ENCODE results near the gene RRP1B. TPM values are rescaled to one million over a fixed set of nuclear protein-coding genes. Genes with fewer than 3 reads are reported as not detected.

Gene RRP1B
- total and polyA plus RNA-seq, 2 donors (not counting 1 experiment from before 2014, with no cell fraction given) = 6.0 to 22.4 TPM

DNA sequence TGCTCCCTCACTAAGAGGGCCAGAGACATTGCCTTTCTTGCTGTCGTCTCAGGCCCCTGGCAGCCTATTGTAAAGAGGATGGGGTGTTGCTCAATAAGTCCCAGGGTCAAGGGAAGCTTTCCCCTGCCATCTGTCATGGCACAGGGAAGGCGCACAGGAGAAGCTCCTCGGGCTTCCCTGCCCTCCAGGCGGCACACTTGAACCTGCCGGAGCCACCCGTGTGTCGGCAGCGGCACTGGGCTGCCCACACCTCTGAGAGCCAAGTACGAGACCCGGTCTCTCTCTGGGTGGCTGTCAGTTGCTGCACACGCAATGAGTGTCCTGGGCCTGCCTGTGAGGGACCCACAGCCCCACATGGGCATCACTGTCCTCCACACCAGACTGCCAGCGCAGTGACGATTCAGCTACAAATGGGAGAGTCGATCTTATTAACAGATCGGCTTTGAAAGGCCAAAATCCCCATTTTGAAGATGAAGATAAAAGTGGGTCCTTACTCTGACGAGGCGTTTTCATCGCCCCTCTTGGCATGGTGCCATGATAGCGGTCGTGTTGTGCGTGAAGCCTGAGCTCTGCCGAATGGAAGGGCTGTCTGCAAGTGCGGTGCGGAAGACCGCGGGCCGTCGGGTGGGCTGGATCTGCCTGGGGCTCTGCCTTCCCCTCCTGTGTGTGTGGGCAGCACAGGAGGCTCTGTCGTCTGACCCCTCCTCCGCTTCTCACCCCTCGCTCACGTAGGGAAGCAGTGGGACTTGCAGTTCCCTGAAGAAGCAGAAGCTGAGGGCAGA, 30.4 kb downstream of the RRP1B start:
- Mint-ChIP-seq H3K9me3 (ENCODE audit: insufficient read depth) (no peaks in the 10 kb centered on the region), H3K27ac (no peak overlapping the region), H3K4me3 (no peak overlapping the region), H3K27me3 (no peaks in the 10 kb centered on the region), H3K4me1 (peaks cover 14% of the 10 kb centered on the region)
- H4K20me1 ChIP-seq (ENCODE audit: control insufficient read depth, insufficient read depth, low read length, poor library complexity, severe bottlenecking) = no peaks in the 10 kb centered on the region
- no peaks in the 10 kb centered on the region for H3K9me3 ChIP-seq (ENCODE audit: control extremely low read depth in 1 of 3, control insufficient read depth in 2 of 3, insufficient read depth in 1 of 3, low read length in 2 of 3)
- TF ChIP-seq, protein P1, sequence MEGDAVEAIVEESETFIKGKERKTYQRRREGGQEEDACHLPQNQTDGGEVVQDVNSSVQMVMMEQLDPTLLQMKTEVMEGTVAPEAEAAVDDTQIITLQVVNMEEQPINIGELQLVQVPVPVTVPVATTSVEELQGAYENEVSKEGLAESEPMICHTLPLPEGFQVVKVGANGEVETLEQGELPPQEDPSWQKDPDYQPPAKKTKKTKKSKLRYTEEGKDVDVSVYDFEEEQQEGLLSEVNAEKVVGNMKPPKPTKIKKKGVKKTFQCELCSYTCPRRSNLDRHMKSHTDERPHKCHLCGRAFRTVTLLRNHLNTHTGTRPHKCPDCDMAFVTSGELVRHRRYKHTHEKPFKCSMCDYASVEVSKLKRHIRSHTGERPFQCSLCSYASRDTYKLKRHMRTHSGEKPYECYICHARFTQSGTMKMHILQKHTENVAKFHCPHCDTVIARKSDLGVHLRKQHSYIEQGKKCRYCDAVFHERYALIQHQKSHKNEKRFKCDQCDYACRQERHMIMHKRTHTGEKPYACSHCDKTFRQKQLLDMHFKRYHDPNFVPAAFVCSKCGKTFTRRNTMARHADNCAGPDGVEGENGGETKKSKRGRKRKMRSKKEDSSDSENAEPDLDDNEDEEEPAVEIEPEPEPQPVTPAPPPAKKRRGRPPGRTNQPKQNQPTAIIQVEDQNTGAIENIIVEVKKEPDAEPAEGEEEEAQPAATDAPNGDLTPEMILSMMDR (IDR thresholded peaks at IDR 0.05) = no peak
- TF ChIP-seq EZH2 (IDR thresholded peaks at IDR 0.05; ENCODE audit: borderline replicate concordance, insufficient read depth, low read depth, low read length, poor library complexity, severe bottlenecking) = no peak
- no peak overlapping the region for H3K27ac ChIP-seq (ENCODE audit: low read length in 2 of 2)
- no peaks in the 10 kb centered on the region for H3K27me3 ChIP-seq (replicated peaks in 1 of 4; ENCODE audit: control extremely low read depth in 1 of 4, control insufficient read depth in 3 of 4, insufficient read depth in 4 of 4, low read length in 3 of 4)
- 98% methylated on average over 32 of the region's 32 CpGs for WGBS (ENCODE audit: insufficient coverage)
- no peak overlapping the region for H3K9ac ChIP-seq (ENCODE audit: low read length)
- ChIA-PET POLR2A (no interaction called here), CTCF (interaction anchor here (0.7 kb wide), 1 partner anchor 44 kb away, joined by 7 read pairs; no protein-coding TSS in a partner anchor)
- H2AFZ ChIP-seq (ENCODE audit: insufficient read depth, low read depth, low read length, poor library complexity, severe bottlenecking) = no peak overlapping the region
- peaks cover 13 to 19% of the 10 kb centered on the region in 2 donors for H3K4me1 ChIP-seq (ENCODE audit: control insufficient read depth in 2 of 2, insufficient read depth in 2 of 2, low read length in 2 of 2)
- H3K79me2 ChIP-seq (ENCODE audit: control insufficient read depth, insufficient read depth, low read length) = no peaks in the 10 kb centered on the region
- intact Hi-C loops (cut with micrococcal nuclease) = no loop called here
- peaks cover 7 to 84% of the 10 kb centered on the region in 2 experiments for H3K36me3 ChIP-seq (replicated peaks in 1 of 2; ENCODE audit: control extremely low read depth in 1 of 2, control insufficient read depth in 1 of 2, extremely low read depth in 1 of 2, insufficient read depth in 2 of 2, low read length in 1 of 2)
- ATAC-seq (ENCODE audit: low read depth) (no peak), DNase-seq (no peak)
- H3K4me2 ChIP-seq (replicated peaks; ENCODE audit: low read depth, low read length, poor library complexity, severe bottlenecking) = no peak overlapping the region
- H3K4me3 ChIP-seq (ENCODE audit: control extremely low read depth in 1 of 5, extremely low read depth in 1 of 5, insufficient read depth in 1 of 5, low read depth in 2 of 5, low read length in 4 of 5) = no peak overlapping the region

GRCh38 chr21:43690346-43690745, 31.0 kb downstream of the RRP1B start:
- H4K20me1 ChIP-seq (ENCODE audit: control insufficient read depth, insufficient read depth, low read length, poor library complexity, severe bottlenecking) = no peaks in the 10 kb centered on the region
- H3K27me3 ChIP-seq (replicated peaks in 1 of 4; ENCODE audit: control extremely low read depth in 1 of 4, control insufficient read depth in 3 of 4, insufficient read depth in 4 of 4, low read length in 3 of 4) = no peaks in the 10 kb centered on the region
- H3K27ac Mint-ChIP-seq = no peak overlapping the region
- DNase-seq (no peak), ATAC-seq (ENCODE audit: low read depth) (no peak)
- intact Hi-C loops (cut with micrococcal nuclease) = no loop called here
- H3K9ac ChIP-seq (ENCODE audit: low read length) = no peak overlapping the region
- no peak overlapping the region for H3K4me3 Mint-ChIP-seq
- no peak overlapping the region for H2AFZ ChIP-seq (ENCODE audit: insufficient read depth, low read depth, low read length, poor library complexity, severe bottlenecking)
- H3K4me2 ChIP-seq (replicated peaks; ENCODE audit: low read depth, low read length, poor library complexity, severe bottlenecking) = no peak overlapping the region
- H3K27me3 Mint-ChIP-seq = no peaks in the 10 kb centered on the region
- WGBS (ENCODE audit: insufficient coverage) = 97% methylated on average over 7 of the region's 7 CpGs
- POLR2A ChIA-PET = no interaction called here
- H3K79me2 ChIP-seq (ENCODE audit: control insufficient read depth, insufficient read depth, low read length) = no peaks in the 10 kb centered on the region
- H3K4me3 ChIP-seq (ENCODE audit: control extremely low read depth in 1 of 5, extremely low read depth in 1 of 5, insufficient read depth in 1 of 5, low read depth in 2 of 5, low read length in 4 of 5) = no peak overlapping the region
- CTCF ChIA-PET = interaction anchor here (0.7 kb wide), 1 partner anchor 45 kb away, joined by 7 read pairs; no protein-coding TSS in a partner anchor
- peaks cover 13 to 19% of the 10 kb centered on the region in 2 donors for H3K4me1 ChIP-seq (ENCODE audit: control insufficient read depth in 2 of 2, insufficient read depth in 2 of 2, low read length in 2 of 2)
- peaks cover 14% of the 10 kb centered on the region for H3K4me1 Mint-ChIP-seq
- TF ChIP-seq, protein P1 (IDR thresholded peaks at IDR 0.05) = no peak
- TF ChIP-seq EZH2 (IDR thresholded peaks at IDR 0.05; ENCODE audit: borderline replicate concordance, insufficient read depth, low read depth, low read length, poor library complexity, severe bottlenecking) = no peak
- H3K9me3 Mint-ChIP-seq (ENCODE audit: insufficient read depth) = no peaks in the 10 kb centered on the region
- H3K9me3 ChIP-seq (ENCODE audit: control extremely low read depth in 1 of 3, control insufficient read depth in 2 of 3, insufficient read depth in 1 of 3, low read length in 2 of 3) = no peaks in the 10 kb centered on the region
- H3K36me3 ChIP-seq (replicated peaks in 1 of 2; ENCODE audit: control extremely low read depth in 1 of 2, control insufficient read depth in 1 of 2, extremely low read depth in 1 of 2, insufficient read depth in 2 of 2, low read length in 1 of 2) = peaks cover 9 to 83% of the 10 kb centered on the region in 2 experiments
- H3K27ac ChIP-seq (ENCODE audit: low read length in 2 of 2) = no peak overlapping the region

All from B cell (primary cell).